Measurements from ENCODE around the gene SFRP2. TPM values are rescaled to one million over a fixed set of nuclear protein-coding genes. Genes with fewer than 3 reads are reported as not detected.

The SFRP2 gene
- total RNA-seq, 1 experiment from 2014 or later: 0.29 TPM

GRCh38 chr4:153773236-153773690, 15.6 kb downstream of the SFRP2 start:
- peak; percentile 51 for DNase-seq (ENCODE audit: low spot score)

GRCh38 chr4:153771046-153771445, 17.8 kb downstream of the SFRP2 start:
- DNase-seq (ENCODE audit: low spot score): no peak

- DNase-seq (ENCODE audit: low spot score): no peak
Measured at GRCh38 chr4:153766758-153767157, 22.1 kb downstream of the SFRP2 start.

GRCh38 chr4:153765894-153766293, 23.0 kb downstream of the SFRP2 start:
- DNase-seq (ENCODE audit: low spot score): no peak

- peak; percentile 84 for DNase-seq (ENCODE audit: low spot score)
Measured at GRCh38 chr4:153764601-153765368, 24.1 kb downstream of the SFRP2 start.

GRCh38 chr4:153763404-153763803, 25.5 kb downstream of the SFRP2 start:
- DNase-seq (ENCODE audit: low spot score): no peak

GRCh38 chr4:153759407-153760316, 29.2 kb downstream of the SFRP2 start, which contains the start of gene RNF175:
TSS of gene RNF175 (minus strand) at chr4:153760024. CDS start at chr4:153759862, 162 bp downstream.
- DNase-seq (ENCODE audit: low spot score): no peak

- no peak for DNase-seq (ENCODE audit: low spot score)
Measured at GRCh38 chr4:153758688-153759406, 30.0 kb downstream of the SFRP2 start.

- DNase-seq (ENCODE audit: low spot score): no peak
Measured at GRCh38 chr4:153758136-153758535, 30.7 kb downstream of the SFRP2 start.

- peak; percentile 25 for DNase-seq (ENCODE audit: low spot score)
Measured at GRCh38 chr4:153757407-153757806, 31.5 kb downstream of the SFRP2 start.

GRCh38 chr4:153755186-153755585, 33.7 kb downstream of the SFRP2 start:
- DNase-seq (ENCODE audit: low spot score): no peak

GRCh38 chr4:153750197-153750817, 38.6 kb downstream of the SFRP2 start:
- DNase-seq (ENCODE audit: low spot score): peak; percentile 75

- peak; percentile 64 for DNase-seq (ENCODE audit: low spot score)
Measured at GRCh38 chr4:153748378-153748777, 40.5 kb downstream of the SFRP2 start.

- DNase-seq (ENCODE audit: low spot score): no peak
Measured at GRCh38 chr4:153747406-153747955, 41.4 kb downstream of the SFRP2 start.

GRCh38 chr4:153745651-153746050, 43.2 kb downstream of the SFRP2 start:
- no peak for DNase-seq (ENCODE audit: low spot score)

- no peak for DNase-seq (ENCODE audit: low spot score)
Measured at GRCh38 chr4:153741541-153741940, 47.3 kb downstream of the SFRP2 start.

- no peak for DNase-seq (ENCODE audit: low spot score)
Measured at GRCh38 chr4:153735906-153736461, 52.9 kb downstream of the SFRP2 start.

- DNase-seq (ENCODE audit: low spot score): no peak
Measured at GRCh38 chr4:153733751-153734448, 55.0 kb downstream of the SFRP2 start.

GRCh38 chr4:153731239-153731638, 57.6 kb downstream of the SFRP2 start:
- peak; percentile 76 for DNase-seq (ENCODE audit: low spot score)
